Effector memory CD4-positive, alpha-beta T cell (primary cell): Measurements from ENCODE around the gene FAM167B.

Source experiments
- DNase-seq, 3 donors: peaks; one replicate each; pipeline ENCODE4 v3.0.0-alpha.2; 2020
- H3K27ac ChIP-seq: 2 replicates; pipeline ENCODE4 v1.7.0; 2013; ENCODE audit warnings: mild to moderate bottlenecking, low read length, moderate library complexity; ENCODE audit not compliant: insufficient read depth, poor library complexity, severe bottlenecking
- H3K27me3 ChIP-seq: replicated peaks from 2 replicates; pipeline ENCODE4 v1.7.0; 2013; ENCODE audit warnings: mild to moderate bottlenecking, low read length; ENCODE audit not compliant: insufficient read depth, control insufficient read depth, poor library complexity, severe bottlenecking
- H3K36me3 ChIP-seq: 2 replicates; pipeline ENCODE4 v1.7.0; 2013; ENCODE audit warnings: mild to moderate bottlenecking, low read length, moderate library complexity; ENCODE audit not compliant: control insufficient read depth, insufficient read depth
- H3K4me1 ChIP-seq: 2 replicates; pipeline ENCODE4 v1.7.0; 2013; ENCODE audit warnings: low read length, mild to moderate bottlenecking; ENCODE audit not compliant: control insufficient read depth, insufficient read depth, poor library complexity, severe bottlenecking
- H3K4me3 ChIP-seq: 2 replicates; pipeline ENCODE4 v1.7.0; 2013; ENCODE audit warnings: low read length, low read depth, mild to moderate bottlenecking; ENCODE audit not compliant: insufficient read depth, poor library complexity, severe bottlenecking
- H3K9me3 ChIP-seq: 2 replicates; pipeline ENCODE4 v1.7.0; 2013; ENCODE audit warnings: mild to moderate bottlenecking, low read length, moderate library complexity; ENCODE audit not compliant: control insufficient read depth

FAM167B gene

DNA sequence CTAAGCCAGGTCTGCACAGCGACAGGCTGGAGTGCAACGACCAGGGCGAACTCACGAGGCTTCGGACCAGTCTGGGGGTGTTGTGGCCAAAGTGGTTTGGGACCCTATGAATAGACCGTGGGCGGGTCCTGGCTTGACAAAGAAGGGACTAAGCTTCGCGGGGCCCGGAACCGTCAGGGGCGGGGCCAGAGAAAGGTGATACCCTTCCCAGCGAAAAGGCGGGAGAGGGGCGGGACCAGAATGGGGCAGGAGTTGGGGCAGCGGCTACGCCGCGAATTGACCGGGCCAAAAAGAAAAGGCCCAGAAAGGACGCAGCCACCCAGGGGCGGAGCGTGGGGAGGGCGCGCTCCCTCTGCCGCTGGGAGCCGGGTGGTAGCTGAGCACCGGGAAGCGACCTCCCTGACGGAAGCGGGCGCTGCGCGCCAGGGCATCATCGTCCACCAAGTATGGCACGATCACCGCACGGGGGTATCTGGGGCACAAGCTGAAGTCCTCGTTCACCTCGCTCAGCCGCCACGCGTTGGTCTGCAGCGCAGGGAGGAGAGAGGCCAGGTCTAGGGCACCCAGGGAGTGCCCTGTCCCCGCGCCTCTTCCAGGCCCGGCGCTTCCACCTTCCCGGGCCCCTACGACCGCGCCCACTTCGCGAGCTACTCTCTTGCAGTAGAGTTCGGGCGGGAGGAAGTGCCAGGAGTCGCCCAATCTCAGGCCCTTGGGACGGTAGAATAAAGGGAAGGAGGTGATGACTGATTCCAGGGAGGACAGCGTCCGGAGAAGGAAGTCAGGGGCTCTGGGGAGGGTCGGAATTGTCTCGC, 6.7 kb upstream of the FAM167B start:
- DNase-seq: peak; percentile 34 to 56 (median 46)
- peak overlapping the region; percentile 30 for H3K27ac ChIP-seq
- H3K27me3 ChIP-seq: no peaks in the 10 kb centered on the region
- H3K36me3 ChIP-seq: no peaks in the 10 kb centered on the region
- peak overlapping the region; percentile 80 for H3K4me3 ChIP-seq
- peaks cover 14% of the 10 kb centered on the region for H3K4me1 ChIP-seq
- no peaks in the 10 kb centered on the region for H3K9me3 ChIP-seq

DNA sequence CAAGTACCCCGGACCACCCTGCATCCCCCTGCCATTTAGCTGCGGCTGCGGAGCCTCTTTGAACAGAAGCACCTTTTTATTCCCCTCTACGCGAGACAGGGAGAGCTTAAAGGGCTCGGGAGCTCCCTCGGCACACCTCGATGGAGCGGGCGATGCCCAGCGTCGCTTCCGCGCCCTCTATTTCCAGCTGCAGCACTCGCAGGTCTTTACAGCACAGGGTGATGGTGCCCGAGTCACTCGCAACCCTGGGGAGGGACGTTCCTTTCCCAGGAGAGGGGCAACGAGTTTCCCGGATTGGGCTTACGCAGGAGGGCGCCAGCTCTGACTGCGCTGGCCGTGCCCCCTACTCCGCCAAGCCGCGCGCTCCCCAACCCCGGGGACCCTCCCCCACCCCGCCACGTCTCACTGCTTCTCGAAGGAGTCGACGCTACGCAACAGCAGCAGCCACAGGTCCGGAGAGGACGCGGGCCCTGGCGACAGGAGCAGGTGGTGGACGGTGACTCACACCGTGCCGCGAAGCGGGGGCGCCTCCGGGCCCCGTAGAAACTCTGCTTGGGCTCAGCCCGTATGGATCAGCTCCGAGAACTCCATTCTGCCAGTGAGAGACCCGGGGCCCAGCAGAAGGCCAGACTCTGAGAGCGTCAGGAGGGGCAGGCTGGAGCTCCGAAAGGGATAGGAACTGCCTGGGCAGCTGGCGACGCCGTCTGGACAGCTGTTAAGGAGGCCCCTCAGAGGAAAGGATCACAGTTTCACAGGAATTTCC, 5.8 kb upstream of the FAM167B start:
- DNase-seq: no peak
- H3K4me1 ChIP-seq: peaks cover 14% of the 10 kb centered on the region
- H3K27ac ChIP-seq: peak overlapping the region; percentile 30

DNA sequence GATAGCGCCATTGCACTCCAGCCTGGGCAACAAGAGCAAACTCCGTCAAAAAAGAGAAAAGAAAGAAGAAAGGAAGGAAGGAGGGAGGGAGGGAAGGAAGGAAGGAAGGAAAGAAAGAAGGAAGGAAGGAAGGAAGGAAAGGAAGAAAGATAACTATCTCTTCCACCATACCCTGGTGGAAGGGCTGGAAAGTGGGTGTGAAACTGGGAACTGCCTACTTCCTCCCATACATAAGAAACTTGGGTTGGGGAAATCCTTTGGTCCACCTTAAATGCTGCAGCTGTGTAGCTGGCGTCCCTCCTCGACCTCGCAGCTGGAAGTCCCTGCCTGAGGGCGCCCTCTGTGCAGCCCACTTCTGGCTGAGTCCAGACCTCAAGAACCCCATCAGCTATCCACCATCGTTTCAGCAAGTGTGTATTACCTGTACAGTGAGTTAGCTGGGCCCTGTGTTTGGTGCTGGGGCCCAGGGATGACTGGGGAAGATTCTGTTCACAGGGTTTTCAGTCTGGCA, 4.6 kb upstream of the FAM167B start:
- Histone ChIP-seq H3K9me3 (no peaks in the 10 kb centered on the region), H3K27me3 (no peaks in the 10 kb centered on the region), H3K4me1 (peaks cover 20% of the 10 kb centered on the region), H3K36me3 (no peaks in the 10 kb centered on the region), H3K27ac (no peak overlapping the region), H3K4me3 (no peak overlapping the region)
- no peak for DNase-seq

More for the DNA sequence above, 5.8 kb upstream of the FAM167B start:
- peak overlapping the region; percentile 80 for H3K4me3 ChIP-seq
- no peaks in the 10 kb centered on the region for H3K27me3 ChIP-seq
- no peaks in the 10 kb centered on the region for H3K36me3 ChIP-seq
- H3K9me3 ChIP-seq: no peaks in the 10 kb centered on the region

DNA sequence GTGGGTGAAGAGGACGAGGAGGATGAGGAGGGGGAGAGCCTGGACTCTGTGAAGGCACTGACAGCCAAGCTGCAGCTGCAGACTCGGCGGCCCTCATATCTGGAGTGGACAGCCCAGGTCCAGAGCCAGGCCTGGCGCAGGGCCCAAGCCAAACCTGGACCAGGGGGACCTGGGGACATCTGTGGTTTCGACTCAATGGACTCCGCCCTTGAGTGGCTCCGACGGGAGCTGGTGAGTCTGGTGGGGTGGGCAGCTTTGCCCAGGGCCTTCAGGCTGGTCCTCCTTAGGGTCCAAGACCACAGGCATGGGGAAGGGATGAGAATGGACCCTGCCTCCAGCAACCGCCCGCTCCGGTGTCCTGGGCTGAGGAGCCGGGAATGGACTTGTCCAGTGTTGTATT, 430 bp downstream of the FAM167B start:
- Histone ChIP-seq H3K27me3 (no peaks in the 10 kb centered on the region), H3K4me3 (no peak overlapping the region), H3K27ac (peak overlapping the region; percentile 92), H3K4me1 (peaks cover 41% of the 10 kb centered on the region), H3K9me3 (no peaks in the 10 kb centered on the region), H3K36me3 (no peaks in the 10 kb centered on the region)
- no peak for DNase-seq

DNA sequence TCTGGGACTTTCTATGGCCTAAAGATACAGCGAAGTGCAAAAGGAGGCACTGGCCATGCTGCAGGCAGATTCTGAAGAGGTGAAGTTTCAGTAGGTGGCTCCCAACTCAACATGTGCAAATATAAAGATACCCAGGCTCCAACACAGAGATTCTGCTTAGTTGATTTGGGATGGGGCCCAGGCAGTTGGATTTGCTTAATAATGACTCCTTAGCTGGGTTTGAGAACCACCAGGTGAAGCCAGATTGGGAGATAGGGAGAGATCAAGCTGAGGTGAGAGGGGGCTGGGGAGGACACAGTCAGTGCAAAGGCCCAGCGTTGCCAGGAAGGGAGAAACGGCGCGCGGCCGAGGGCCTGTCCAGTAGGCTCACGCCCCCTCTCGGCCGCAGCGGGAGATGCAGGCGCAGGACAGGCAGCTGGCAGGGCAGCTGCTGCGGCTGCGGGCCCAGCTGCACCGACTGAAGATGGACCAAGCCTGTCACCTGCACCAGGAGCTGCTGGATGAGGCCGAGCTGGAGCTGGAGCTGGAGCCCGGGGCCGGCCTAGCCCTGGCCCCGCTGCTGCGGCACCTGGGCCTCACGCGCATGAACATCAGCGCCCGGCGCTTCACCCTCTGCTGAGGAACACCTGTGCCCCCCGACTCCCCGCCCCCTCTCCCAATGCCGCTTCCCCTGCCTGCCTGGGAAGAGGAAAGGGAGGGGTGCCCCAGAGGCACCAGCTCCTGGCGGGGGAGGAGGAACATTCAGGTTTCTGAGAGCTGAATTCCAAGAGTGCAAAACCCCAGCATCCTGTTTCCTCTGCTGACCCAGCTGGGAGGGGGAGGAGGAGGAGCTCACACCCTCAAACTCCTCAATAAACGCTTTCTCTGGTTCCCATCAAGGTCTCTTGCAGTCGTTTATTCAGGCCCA, 1.2 kb downstream of the FAM167B start:
- H3K9me3 ChIP-seq: no peaks in the 10 kb centered on the region
- H3K36me3 ChIP-seq: no peaks in the 10 kb centered on the region
- no peaks in the 10 kb centered on the region for H3K27me3 ChIP-seq
- peaks cover 42% of the 10 kb centered on the region for H3K4me1 ChIP-seq
- peak overlapping the region; percentile 45 for H3K4me3 ChIP-seq
- DNase-seq: peak; percentile 48 to 74 (median 57)
- peak overlapping the region; percentile 92 for H3K27ac ChIP-seq

DNA sequence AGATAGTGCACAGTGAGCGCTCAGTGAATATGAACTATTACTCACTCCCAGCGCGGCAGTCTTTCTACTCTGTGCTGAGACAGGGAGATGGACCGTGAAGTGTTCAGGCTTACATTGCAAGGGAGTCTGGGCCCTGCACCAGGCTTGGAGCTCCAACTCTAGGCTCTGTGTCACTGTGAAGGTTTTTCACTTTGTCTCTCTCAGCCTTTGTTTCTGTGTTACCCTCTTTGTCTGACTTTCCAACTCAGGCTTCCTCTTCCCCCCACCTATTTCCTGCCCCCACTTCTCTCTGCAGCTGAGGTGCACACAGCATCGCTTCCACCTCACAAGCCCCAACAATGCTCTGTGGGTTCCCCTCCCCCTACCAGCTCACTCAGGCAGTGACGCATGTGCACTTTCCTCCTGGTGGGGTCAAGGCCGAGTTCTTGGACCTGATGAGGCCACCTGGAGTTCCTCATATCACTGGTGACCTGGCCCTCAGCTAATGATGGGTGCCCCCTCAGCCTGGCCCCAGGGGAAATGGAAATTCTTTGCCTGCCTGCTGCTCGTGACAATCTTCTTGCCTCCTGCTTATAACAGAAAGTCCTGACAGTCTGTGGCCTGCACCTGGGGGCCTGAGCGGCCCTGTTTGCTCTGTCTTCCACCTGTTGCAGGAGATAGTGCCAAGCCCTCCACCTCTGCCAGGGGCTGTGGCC, 3.0 kb downstream of the FAM167B start:
- Histone ChIP-seq H3K36me3 (no peaks in the 10 kb centered on the region), H3K4me3 (peak overlapping the region; percentile 80), H3K4me1 (peaks cover 51% of the 10 kb centered on the region), H3K27ac (peak overlapping the region; percentile 92), H3K9me3 (no peaks in the 10 kb centered on the region), H3K27me3 (no peaks in the 10 kb centered on the region)
- DNase-seq: peak; percentile 71 to 79 (median 73)

DNA sequence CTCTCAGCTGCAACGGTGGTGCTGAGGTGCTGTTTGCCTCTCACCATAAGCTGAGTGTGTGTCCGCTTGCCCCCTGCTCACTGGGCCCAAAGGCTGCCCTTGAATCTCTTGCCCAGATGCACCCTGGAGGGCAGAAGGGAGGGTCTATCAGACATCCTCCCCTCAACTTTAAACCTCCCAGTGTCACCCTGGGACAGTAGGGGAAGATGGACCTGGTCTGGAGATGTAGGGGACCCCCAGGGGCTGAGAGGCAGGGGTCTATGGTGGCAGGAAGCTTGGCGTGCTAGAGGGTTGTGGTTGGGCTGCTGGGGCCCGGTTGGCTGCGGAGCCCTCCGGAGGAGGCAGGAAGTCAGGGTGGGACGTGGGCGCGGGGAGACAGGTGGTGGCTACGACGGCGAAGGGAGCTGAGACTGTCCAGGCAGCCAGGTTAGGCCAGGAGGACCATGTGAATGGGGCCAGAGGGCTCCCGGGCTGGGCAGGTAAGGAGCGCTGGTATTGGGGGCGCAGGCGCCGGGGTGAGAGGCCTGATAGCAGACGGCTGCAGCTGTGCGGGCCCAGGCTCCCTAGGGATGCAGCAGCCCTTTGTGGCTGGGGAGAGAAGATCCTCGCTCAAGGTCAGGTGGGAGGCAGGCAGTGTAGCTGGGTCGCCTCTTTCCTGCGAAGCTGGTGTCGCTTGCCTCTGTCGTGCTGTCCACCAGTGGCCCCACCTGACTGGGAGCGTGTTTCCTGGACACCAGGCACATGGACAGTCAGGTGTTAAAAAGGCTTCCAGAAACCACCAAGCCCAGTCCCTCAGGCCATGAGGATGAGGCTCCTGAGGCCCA, 4.1 kb downstream of the FAM167B start, which contains the start of gene LCK:
Gene LCK (plus strand): TSS at position 373 of the 824 bp plus-strand sequence. CDS start 23,065 bp downstream, outside the sequence.
- H3K4me3 ChIP-seq: peak within 1 kb of the TSS; percentile 80
- peak; percentile 33 to 42 (median 41) for DNase-seq
- no peaks in the 10 kb centered on the region for H3K36me3 ChIP-seq
- H3K9me3 ChIP-seq: no peaks in the 10 kb centered on the region
- peaks cover 60% of the 10 kb centered on the region for H3K4me1 ChIP-seq
- peak within 1 kb of the TSS; percentile 92 for H3K27ac ChIP-seq
- no peaks in the 10 kb centered on the region for H3K27me3 ChIP-seq

DNA sequence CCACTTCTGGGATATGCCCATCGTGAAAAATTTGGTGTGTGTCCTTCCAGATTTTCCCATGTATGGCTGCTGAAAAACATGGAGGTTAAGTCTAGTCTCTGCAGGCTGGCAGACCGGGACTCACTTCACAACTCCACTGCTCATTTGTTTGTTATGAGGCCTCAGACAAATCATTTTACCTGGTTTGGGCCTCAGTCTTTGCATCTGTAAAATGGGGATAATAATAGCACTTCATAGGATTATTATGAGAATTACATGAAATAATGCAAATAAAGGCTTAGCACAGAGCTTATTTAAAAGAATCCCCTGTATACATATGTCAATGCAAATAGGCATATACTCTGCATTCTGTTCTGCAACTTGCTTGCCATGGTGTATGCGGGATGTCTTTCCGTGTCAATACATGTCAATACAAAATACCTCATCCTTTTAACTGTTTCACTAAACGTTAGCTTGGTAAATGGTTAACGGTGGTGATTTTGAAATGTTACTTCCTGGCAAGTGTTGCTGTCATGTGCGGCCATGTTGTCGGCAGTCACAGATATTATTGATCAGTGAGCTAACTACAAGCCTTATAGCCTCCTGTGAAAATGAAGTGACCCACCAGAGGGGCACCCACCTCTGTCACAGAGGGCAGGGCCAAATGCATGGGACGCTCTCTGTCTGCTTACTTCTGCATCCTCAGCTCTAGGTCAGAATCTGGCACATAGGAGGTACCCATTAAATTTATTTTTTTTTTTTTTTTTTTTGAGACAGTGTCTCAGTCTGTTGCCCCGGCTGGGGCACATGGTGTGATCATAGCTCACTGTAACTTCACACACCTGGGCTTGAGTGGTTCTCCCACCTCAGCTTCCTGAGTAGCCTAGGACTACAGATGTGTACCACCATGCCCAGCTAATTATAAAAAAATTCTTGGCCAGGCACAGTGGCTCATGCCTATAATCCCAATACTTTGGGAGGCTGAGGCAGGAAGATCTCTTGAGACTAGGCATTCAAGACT, 8.3 kb downstream of the FAM167B start:
- DNase-seq: no peak

More for the DNA sequence above, 8.3 kb downstream of the FAM167B start:
- Histone ChIP-seq H3K27me3 (no peaks in the 10 kb centered on the region), H3K27ac (peak overlapping the region; percentile 92), H3K4me1 (peaks cover 48% of the 10 kb centered on the region), H3K4me3 (peak overlapping the region; percentile 80), H3K9me3 (no peaks in the 10 kb centered on the region), H3K36me3 (peaks cover 2% of the 10 kb centered on the region)
